ENCODE data around the gene DES. TPM values are rescaled to one million over a fixed set of nuclear protein-coding genes. Genes with fewer than 3 reads are reported as not detected.

DES gene
- total and polyA plus RNA-seq, 8 donors, result 0.75 to 101 (median 3.6) TPM

- FAIRE-seq (no peak), ATAC-seq (no peak), DNase-seq (no peak)
- Histone ChIP-seq H3K9me3 (no peaks in the 10 kb centered on the region), H3K4me3 (no peak overlapping the region), H3K4me1 (no peaks in the 10 kb centered on the region), H3K36me3 (no peaks in the 10 kb centered on the region), H3K27me3 (peaks cover 0 to 13% (median 2%) of the 10 kb centered on the region in 4 donors), H3K27ac (no peak overlapping the region)
- intact Hi-C loops (cut with DNase I), result no loop called here
- 73 to 75% methylated on average over 8 of the region's 8 CpGs for WGBS, 2 donors
- no peak for TF ChIP-seq CTCF (IDR thresholded peaks at IDR 0.05)
These were observed 2.5 kb downstream of the DES start for GRCh38 chr2:219420687-219421086.

GRCh38 chr2:219421323-219421722 is 3.1 kb downstream of the DES start:
- DNase-seq (no peak), FAIRE-seq (no peak), ATAC-seq (no peak)
- TF ChIP-seq CTCF (IDR thresholded peaks at IDR 0.05), result no peak
- 79% methylated on average over 17 of the region's 17 CpGs for WGBS, 2 donors
- Histone ChIP-seq H3K27ac (no peak overlapping the region), H3K4me3 (no peak overlapping the region), H3K4me1 (no peaks in the 10 kb centered on the region), H3K9me3 (no peaks in the 10 kb centered on the region), H3K36me3 (no peaks in the 10 kb centered on the region), H3K27me3 (peaks cover 0 to 13% (median 2%) of the 10 kb centered on the region in 4 donors)
- intact Hi-C loops (cut with DNase I), result no loop called here

- FAIRE-seq (no peak), ATAC-seq (no peak), DNase-seq (no peak)
- no peak for TF ChIP-seq CTCF (IDR thresholded peaks at IDR 0.05)
- H3K27ac ChIP-seq, result no peak overlapping the region
- WGBS, 2 donors, result 77 to 85% methylated on average over 8 of the region's 8 CpGs
- H3K27me3 ChIP-seq, result peaks cover 0 to 11% (median 2%) of the 10 kb centered on the region in 4 donors
- H3K9me3 ChIP-seq, result no peaks in the 10 kb centered on the region
- no peaks in the 10 kb centered on the region for H3K4me1 ChIP-seq
- H3K4me3 ChIP-seq, result no peak overlapping the region
- H3K36me3 ChIP-seq, result no peaks in the 10 kb centered on the region
- intact Hi-C loops (cut with DNase I), result no loop called here
These were observed 4.9 kb downstream of the DES start for GRCh38 chr2:219422952-219423534.

GRCh38 chr2:219423652-219424377 is 5.6 kb downstream of the DES start:
- 71 to 80% methylated on average over 12 to 14 of the region's 14 CpGs for WGBS, 2 donors
- DNase-seq (no peak), FAIRE-seq (no peak)

More at GRCh38 chr2:219423652-219424377, 5.6 kb downstream of the DES start:
- Histone ChIP-seq H3K9me3 (no peaks in the 10 kb centered on the region), H3K27ac (no peak overlapping the region), H3K4me3 (no peak overlapping the region), H3K36me3 (no peaks in the 10 kb centered on the region), H3K4me1 (no peaks in the 10 kb centered on the region), H3K27me3 (peaks cover 0 to 3% (median under 1%) of the 10 kb centered on the region in 4 donors)
- no peak for ATAC-seq
- no peak for TF ChIP-seq CTCF (IDR thresholded peaks at IDR 0.05)
- intact Hi-C loops (cut with DNase I), result no loop called here

All from pancreas (tissue), 10 donors.